ENCODE results near the gene DRD4. TPM values are rescaled to one million over a fixed set of nuclear protein-coding genes. Genes with fewer than 3 reads are reported as not detected.

DRD4 gene
- total and polyA plus RNA-seq, 10 of the 15 experiments (the other 5 are each of a cell fraction or from before 2014, with no cell fraction given), result not detected

GRCh38 chr11:660281-660680, 23.2 kb downstream of the DRD4 start:
- in situ Hi-C loops (cut with MboI), result loop anchor here (10.0 kb wide), 1 partner anchor 65 kb away; no protein-coding TSS in a partner anchor
- ChIA-PET RAD21 (ENCODE audit: unreplicated experiment) (interaction anchor here (2.9 to 3.1 kb wide), 2 partner anchors 62 to 66 kb away, joined by 10 to 15 read pairs; no protein-coding TSS in a partner anchor), SMC1A (ENCODE audit: uncharacterized antibody, unreplicated experiment) (interaction anchor here (1.0 to 1.6 kb wide), 2 partner anchors 31 to 61 kb away, joined by 3 read pairs; no protein-coding TSS in a partner anchor), CTCF (interaction anchor here (9.5 kb wide), 1 partner anchor 64 kb away, joined by 91 read pairs; no protein-coding TSS in a partner anchor), POLR2A (interaction anchor here (0.9 kb wide), 1 partner anchor 62 kb away, joined by 3 read pairs; no protein-coding TSS in a partner anchor)
- Histone ChIP-seq H3K36me3 (ENCODE audit: control insufficient read depth in 2 of 2, insufficient read depth in 2 of 2, low read length in 1 of 2) (peaks cover 9 to 15% of the 10 kb centered on the region in 2 experiments; a peak in 3 of 4 replicates), H3K9ac (ENCODE audit: control insufficient read depth, insufficient read depth, low read length) (no peak overlapping the region), H4K20me1 (ENCODE audit: control insufficient read depth, insufficient read depth) (no peaks in the 10 kb centered on the region), H3K4me1 (ENCODE audit: control insufficient read depth, insufficient read depth, low read length) (peaks cover 13% of the 10 kb centered on the region), H3K27me3 (replicated peaks in 1 of 2; ENCODE audit: control insufficient read depth in 2 of 2, insufficient read depth in 2 of 2, low read length in 1 of 2) (no peaks in the 10 kb centered on the region), H3K4me3 (no peak overlapping the region), H3K9me3 (replicated peaks; ENCODE audit: control insufficient read depth, insufficient read depth, low read length) (no peaks in the 10 kb centered on the region), H3K27ac (ENCODE audit: control insufficient read depth, insufficient read depth) (no peak overlapping the region), H3K79me2 (ENCODE audit: control insufficient read depth, insufficient read depth, low read length) (no peaks in the 10 kb centered on the region), H3K4me2 (ENCODE audit: control insufficient read depth, insufficient read depth) (no peak overlapping the region), H2AFZ (ENCODE audit: control insufficient read depth, low read depth, low read length) (no peak overlapping the region)
- no peak for DNase-seq (ENCODE audit: low read depth, low spot score)
- BruUV-seq (replicated peaks), result no TSS peak
- FAIRE-seq, result no peak
- intact Hi-C loops (cut with micrococcal nuclease; ENCODE audit: unreplicated experiment), result no loop called here
- TF ChIP-seq JUND (IDR thresholded peaks at IDR 0.05; ENCODE audit: low read depth, low read length) (no peak), CREB1 (IDR thresholded peaks at IDR 0.05; ENCODE audit: low read depth) (no peak), TCF7 (IDR thresholded peaks at IDR 0.05; ENCODE audit: borderline replicate concordance) (no peak), ZNF384 (IDR thresholded peaks at IDR 0.05; ENCODE audit: borderline replicate concordance, low read depth, low read length) (no peak), CUX1 (IDR thresholded peaks at IDR 0.05; ENCODE audit: insufficient replicate concordance, low read depth, low read length) (no peak), YBX1 (IDR thresholded peaks at IDR 0.05) (no peak), STAT1 (conservative IDR thresholded peaks at IDR 0.05) (no peak), ZNF217 (IDR thresholded peaks at IDR 0.05) (no peak), CREM (IDR thresholded peaks at IDR 0.05; ENCODE audit: low read depth) (no peak), ATF3 (IDR thresholded peaks at IDR 0.05; ENCODE audit: borderline replicate concordance, extremely low read depth, low read depth, low read length) (no peak)
- no peak for ATAC-seq
- 83% methylated on average over 19 of the region's 19 CpGs for WGBS (ENCODE audit: insufficient coverage, insufficient replicate concordance, low lambda C conversion rate, missing lambda C conversion rate)
